Measurements from ENCODE around the gene TXNDC8.
"Not testable (repeated sequence)": the region's sequence is repeated elsewhere in the genome, so short reads cannot be mapped to it uniquely, and the experiment has no call there.

Gene TXNDC8

GRCh38 chr9:110337727-110338126 is at the start of gene TXNDC8:
Gene TXNDC8, minus strand, starts transcription at chr9:110337863.
- H3K27me3 ChIP-seq (ENCODE audit: control insufficient read depth, insufficient read depth, low read length): no peaks in the 10 kb centered on the region
- no peak within 1 kb of the TSS for H3K4me3 ChIP-seq (ENCODE audit: low read depth, low read length)
- H3K9me3 ChIP-seq (ENCODE audit: control insufficient read depth, insufficient read depth, low read depth, low read length): no peaks in the 10 kb centered on the region
- H3K4me1 ChIP-seq (ENCODE audit: control insufficient read depth, insufficient read depth, low read length): no peaks in the 10 kb centered on the region
- H3K9ac ChIP-seq (ENCODE audit: low read length): no peak within 1 kb of the TSS
- no peak within 1 kb of the TSS for H3K27ac ChIP-seq (ENCODE audit: low read depth, low read length)
- no peaks in the 10 kb centered on the region for H3K36me3 ChIP-seq (ENCODE audit: control insufficient read depth, insufficient read depth, low read length)

- H3K9ac ChIP-seq (ENCODE audit: low read length): no peak overlapping the region
- H3K36me3 ChIP-seq (ENCODE audit: control insufficient read depth, insufficient read depth, low read length): no peaks in the 10 kb centered on the region
- no peak overlapping the region for H3K27ac ChIP-seq (ENCODE audit: low read depth, low read length)
- H3K27me3 ChIP-seq (ENCODE audit: control insufficient read depth, insufficient read depth, low read length): no peaks in the 10 kb centered on the region
- H3K9me3 ChIP-seq (ENCODE audit: control insufficient read depth, insufficient read depth, low read depth, low read length): no peaks in the 10 kb centered on the region
- no peak overlapping the region for H3K4me3 ChIP-seq (ENCODE audit: low read depth, low read length)
- H3K4me1 ChIP-seq (ENCODE audit: control insufficient read depth, insufficient read depth, low read length): no peaks in the 10 kb centered on the region
Observed at GRCh38 chr9:110383491-110383890, 45.8 kb upstream of the TXNDC8 start.

GRCh38 chr9:110382731-110383130 is 45.1 kb upstream of the TXNDC8 start:
- no peaks in the 10 kb centered on the region for H3K4me1 ChIP-seq (ENCODE audit: control insufficient read depth, insufficient read depth, low read length)
- no peak overlapping the region for H3K4me3 ChIP-seq (ENCODE audit: low read depth, low read length)
- no peak overlapping the region for H3K9ac ChIP-seq (ENCODE audit: low read length)
- H3K27me3 ChIP-seq (ENCODE audit: control insufficient read depth, insufficient read depth, low read length): no peaks in the 10 kb centered on the region
- H3K9me3 ChIP-seq (ENCODE audit: control insufficient read depth, insufficient read depth, low read depth, low read length): no peaks in the 10 kb centered on the region
- no peak overlapping the region for H3K27ac ChIP-seq (ENCODE audit: low read depth, low read length)
- no peaks in the 10 kb centered on the region for H3K36me3 ChIP-seq (ENCODE audit: control insufficient read depth, insufficient read depth, low read length)

- Histone ChIP-seq H3K4me3 (ENCODE audit: low read depth, low read length) (no peak overlapping the region), H3K9ac (ENCODE audit: low read length) (no peak overlapping the region), H3K36me3 (ENCODE audit: control insufficient read depth, insufficient read depth, low read length) (no peaks in the 10 kb centered on the region), H3K9me3 (ENCODE audit: control insufficient read depth, insufficient read depth, low read depth, low read length) (no peaks in the 10 kb centered on the region), H3K27me3 (ENCODE audit: control insufficient read depth, insufficient read depth, low read length) (no peaks in the 10 kb centered on the region), H3K4me1 (ENCODE audit: control insufficient read depth, insufficient read depth, low read length) (no peaks in the 10 kb centered on the region), H3K27ac (ENCODE audit: low read depth, low read length) (no peak overlapping the region)
Observed at GRCh38 chr9:110371411-110372007, 33.8 kb upstream of the TXNDC8 start.

- Histone ChIP-seq H3K27me3 (ENCODE audit: control insufficient read depth, insufficient read depth, low read length) (no peaks in the 10 kb centered on the region), H3K27ac (ENCODE audit: low read depth, low read length) (no peak overlapping the region), H3K9ac (ENCODE audit: low read length) (no peak overlapping the region), H3K4me1 (ENCODE audit: control insufficient read depth, insufficient read depth, low read length) (no peaks in the 10 kb centered on the region), H3K36me3 (ENCODE audit: control insufficient read depth, insufficient read depth, low read length) (no peaks in the 10 kb centered on the region), H3K4me3 (ENCODE audit: low read depth, low read length) (no peak overlapping the region), H3K9me3 (ENCODE audit: control insufficient read depth, insufficient read depth, low read depth, low read length) (no peaks in the 10 kb centered on the region)
Observed at GRCh38 chr9:110370315-110370714, 32.7 kb upstream of the TXNDC8 start.

- no peaks in the 10 kb centered on the region for H3K27me3 ChIP-seq (ENCODE audit: control insufficient read depth, insufficient read depth, low read length)
- no peaks in the 10 kb centered on the region for H3K36me3 ChIP-seq (ENCODE audit: control insufficient read depth, insufficient read depth, low read length)
- H3K4me1 ChIP-seq (ENCODE audit: control insufficient read depth, insufficient read depth, low read length): no peaks in the 10 kb centered on the region
- H3K27ac ChIP-seq (ENCODE audit: low read depth, low read length): no peak overlapping the region
- H3K9me3 ChIP-seq (ENCODE audit: control insufficient read depth, insufficient read depth, low read depth, low read length): no peaks in the 10 kb centered on the region
- no peak overlapping the region for H3K9ac ChIP-seq (ENCODE audit: low read length)
- no peak overlapping the region for H3K4me3 ChIP-seq (ENCODE audit: low read depth, low read length)
Observed at GRCh38 chr9:110364451-110364850, 26.8 kb upstream of the TXNDC8 start.

GRCh38 chr9:110358992-110359391 is 21.3 kb upstream of the TXNDC8 start:
- H3K4me1 ChIP-seq (ENCODE audit: control insufficient read depth, insufficient read depth, low read length); H3K9ac ChIP-seq (ENCODE audit: low read length); H3K27ac ChIP-seq (ENCODE audit: low read depth, low read length); H3K36me3 ChIP-seq (ENCODE audit: control insufficient read depth, insufficient read depth, low read length); H3K4me3 ChIP-seq (ENCODE audit: low read depth, low read length); H3K27me3 ChIP-seq (ENCODE audit: control insufficient read depth, insufficient read depth, low read length); H3K9me3 ChIP-seq (ENCODE audit: control insufficient read depth, insufficient read depth, low read depth, low read length): not testable (repeated sequence)

- Histone ChIP-seq H3K36me3 (ENCODE audit: control insufficient read depth, insufficient read depth, low read length) (no peaks in the 10 kb centered on the region), H3K4me3 (ENCODE audit: low read depth, low read length) (no peak overlapping the region), H3K27me3 (ENCODE audit: control insufficient read depth, insufficient read depth, low read length) (no peaks in the 10 kb centered on the region), H3K27ac (ENCODE audit: low read depth, low read length) (no peak overlapping the region), H3K4me1 (ENCODE audit: control insufficient read depth, insufficient read depth, low read length) (no peaks in the 10 kb centered on the region), H3K9me3 (ENCODE audit: control insufficient read depth, insufficient read depth, low read depth, low read length) (no peaks in the 10 kb centered on the region), H3K9ac (ENCODE audit: low read length) (no peak overlapping the region)
Observed at GRCh38 chr9:110357505-110357904, 19.8 kb upstream of the TXNDC8 start.

GRCh38 chr9:110356639-110357395 is 19.2 kb upstream of the TXNDC8 start:
- Histone ChIP-seq H3K4me1 (ENCODE audit: control insufficient read depth, insufficient read depth, low read length) (no peaks in the 10 kb centered on the region), H3K27ac (ENCODE audit: low read depth, low read length) (no peak overlapping the region), H3K9me3 (ENCODE audit: control insufficient read depth, insufficient read depth, low read depth, low read length) (no peaks in the 10 kb centered on the region), H3K4me3 (ENCODE audit: low read depth, low read length) (no peak overlapping the region), H3K9ac (ENCODE audit: low read length) (no peak overlapping the region), H3K36me3 (ENCODE audit: control insufficient read depth, insufficient read depth, low read length) (no peaks in the 10 kb centered on the region), H3K27me3 (ENCODE audit: control insufficient read depth, insufficient read depth, low read length) (no peaks in the 10 kb centered on the region)

- no peaks in the 10 kb centered on the region for H3K27me3 ChIP-seq (ENCODE audit: control insufficient read depth, insufficient read depth, low read length)
Observed at GRCh38 chr9:110355911-110356310, 18.2 kb upstream of the TXNDC8 start.

GRCh38 chr9:110351009-110351467 is 13.4 kb upstream of the TXNDC8 start:
- H3K4me3 ChIP-seq (ENCODE audit: low read depth, low read length): no peak overlapping the region
- no peaks in the 10 kb centered on the region for H3K4me1 ChIP-seq (ENCODE audit: control insufficient read depth, insufficient read depth, low read length)
- no peaks in the 10 kb centered on the region for H3K27me3 ChIP-seq (ENCODE audit: control insufficient read depth, insufficient read depth, low read length)
- H3K9me3 ChIP-seq (ENCODE audit: control insufficient read depth, insufficient read depth, low read depth, low read length): no peaks in the 10 kb centered on the region
- H3K27ac ChIP-seq (ENCODE audit: low read depth, low read length): no peak overlapping the region
- no peaks in the 10 kb centered on the region for H3K36me3 ChIP-seq (ENCODE audit: control insufficient read depth, insufficient read depth, low read length)
- no peak overlapping the region for H3K9ac ChIP-seq (ENCODE audit: low read length)

More at GRCh38 chr9:110355911-110356310, 18.2 kb upstream of the TXNDC8 start:
- Histone ChIP-seq H3K9ac (ENCODE audit: low read length) (no peak overlapping the region), H3K27ac (ENCODE audit: low read depth, low read length) (no peak overlapping the region), H3K4me1 (ENCODE audit: control insufficient read depth, insufficient read depth, low read length) (no peaks in the 10 kb centered on the region), H3K9me3 (ENCODE audit: control insufficient read depth, insufficient read depth, low read depth, low read length) (no peaks in the 10 kb centered on the region), H3K36me3 (ENCODE audit: control insufficient read depth, insufficient read depth, low read length) (no peaks in the 10 kb centered on the region), H3K4me3 (ENCODE audit: low read depth, low read length) (no peak overlapping the region)

All from HUES6 (cell line).